Muscle layer of colon (tissue), 2 donors: ENCODE measurements around the gene CD207.

Experiments used
- H3K27ac ChIP-seq: one replicate; pipeline ENCODE4 v1.7.0; 2013; ENCODE audit warnings: low read depth, mild to moderate bottlenecking, low read length, moderate library complexity
- H3K27me3 ChIP-seq, 2 donors: one replicate each; pipeline ENCODE4 v1.7.0; 2013; ENCODE audit warnings: low read length in 2 of 2, mild to moderate bottlenecking in 2 of 2; ENCODE audit not compliant: insufficient read depth in 2 of 2, control insufficient read depth in 1 of 2
- H3K36me3 ChIP-seq: one replicate; pipeline ENCODE4 v1.7.0; 2013; ENCODE audit warnings: mild to moderate bottlenecking, low read length; ENCODE audit not compliant: insufficient read depth
- H3K4me1 ChIP-seq: one replicate; pipeline ENCODE4 v1.7.0; 2013; ENCODE audit warnings: mild to moderate bottlenecking, low read length; ENCODE audit not compliant: insufficient read depth
- H3K4me3 ChIP-seq, 2 donors: one replicate each; pipeline ENCODE4 v1.7.0; 2013; ENCODE audit warnings: low read length in 2 of 2, low read depth in 1 of 2, mild to moderate bottlenecking in 1 of 2, moderate library complexity in 1 of 2
- H3K9ac ChIP-seq: one replicate; pipeline ENCODE4 v1.7.0; 2013; ENCODE audit warnings: low read length
- H3K9me3 ChIP-seq: one replicate; pipeline ENCODE4 v1.7.0; 2013; ENCODE audit warnings: mild to moderate bottlenecking, low read length
- donor health status: abdominal sarcoma.
- donor health status: Adenocarcinoma of cecum.

CD207 gene

DNA sequence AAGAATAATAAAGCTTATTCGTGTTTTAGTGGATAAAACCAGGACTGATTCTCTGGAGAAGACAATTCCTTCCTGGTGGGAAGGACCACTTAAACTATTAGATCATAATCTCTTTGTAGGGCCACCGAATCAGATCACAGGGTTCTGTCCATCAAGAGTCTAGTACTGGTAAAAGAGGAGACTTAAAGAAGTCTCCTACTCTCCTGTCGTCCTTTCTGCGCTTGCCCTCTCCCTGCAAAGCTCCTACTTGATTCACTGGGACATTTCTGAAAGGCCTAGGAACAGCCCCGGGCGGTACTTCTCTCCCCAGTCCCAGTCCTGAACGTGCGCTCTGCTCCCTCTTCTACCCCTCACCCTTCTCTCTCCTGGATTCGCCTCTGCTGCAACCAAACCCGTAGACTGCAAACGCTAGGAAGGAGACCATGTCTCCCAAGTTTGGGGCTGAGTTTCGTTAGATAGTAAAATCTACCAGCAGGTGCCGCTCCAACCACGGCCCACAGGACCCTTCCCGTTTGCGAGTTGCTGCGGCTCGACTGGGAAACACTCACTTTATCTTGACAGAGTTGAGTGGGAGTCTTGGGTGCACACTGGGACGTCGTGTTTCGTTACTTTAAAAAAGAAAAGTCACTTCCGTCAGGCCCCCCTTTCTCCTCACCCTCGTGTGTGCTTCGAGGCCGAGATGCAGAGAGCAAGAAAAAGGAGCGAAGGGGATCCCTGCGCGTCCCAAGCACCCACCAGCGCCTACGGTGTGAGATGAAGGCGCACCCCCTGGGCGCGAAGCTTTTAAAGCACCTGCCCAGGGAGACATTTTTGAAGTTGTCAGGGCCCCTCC, 46.1 kb downstream of the CD207 start:
- peaks cover 4% of the 10 kb centered on the region for H3K4me1 ChIP-seq
- peaks cover 5 to 24% of the 10 kb centered on the region in 2 donors for H3K27me3 ChIP-seq
- H3K9ac ChIP-seq = no peak overlapping the region
- no peak overlapping the region for H3K27ac ChIP-seq
- no peaks in the 10 kb centered on the region for H3K9me3 ChIP-seq
- H3K4me3 ChIP-seq = peak overlapping the region; percentile 23 to 49
- H3K36me3 ChIP-seq = no peaks in the 10 kb centered on the region

- Histone ChIP-seq H3K27me3 (peaks cover 5 to 11% of the 10 kb centered on the region in 2 donors), H3K27ac (no peak overlapping the region), H3K36me3 (no peaks in the 10 kb centered on the region), H3K9ac (no peak overlapping the region), H3K4me3 (no peak overlapping the region), H3K4me1 (peaks cover 4% of the 10 kb centered on the region), H3K9me3 (no peaks in the 10 kb centered on the region)
These were observed 50.3 kb downstream of the CD207 start for GRCh38 chr2:70785137-70785911.

DNA sequence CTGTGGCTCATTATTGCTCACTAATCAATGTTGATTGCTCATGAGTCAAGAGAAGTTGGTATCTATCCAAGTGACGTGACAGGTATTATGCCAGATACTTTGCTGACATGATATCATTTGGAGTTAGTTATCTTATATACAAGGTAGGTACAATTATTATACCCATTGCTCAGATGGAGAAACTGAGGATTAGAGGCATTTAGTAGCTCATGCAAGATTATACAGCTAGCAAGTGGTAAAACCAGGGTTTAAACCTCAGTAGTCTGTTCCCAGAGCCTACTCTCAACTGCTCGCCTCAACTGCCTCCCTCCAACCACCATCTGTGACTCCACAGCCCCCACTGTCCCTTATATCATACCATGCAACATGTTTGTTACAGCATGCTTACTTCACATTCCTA, 51.3 kb downstream of the CD207 start:
- Histone ChIP-seq H3K36me3 (no peaks in the 10 kb centered on the region), H3K9ac (no peak overlapping the region), H3K4me1 (no peaks in the 10 kb centered on the region), H3K4me3 (no peak overlapping the region), H3K9me3 (no peaks in the 10 kb centered on the region), H3K27me3 (peaks cover 1% of the 10 kb centered on the region in 2 donors), H3K27ac (no peak overlapping the region)
